ENCODE data around the gene DOK6. TPM values are rescaled to one million over a fixed set of nuclear protein-coding genes. Genes with fewer than 3 reads are reported as not detected.
A peak's percentile ranks its signal among the peaks of the same experiment; 100 is the strongest.

DOK6 gene
- total RNA-seq, 1 donor from 2014 or later, result 13.7 TPM

GRCh38 chr18:69539404-69539803 is 138.7 kb downstream of the DOK6 start:
- no peak for DNase-seq (ENCODE audit: low spot score)

- no peak for DNase-seq (ENCODE audit: low spot score)
These were observed 155.5 kb downstream of the DOK6 start for GRCh38 chr18:69556228-69556627.

- DNase-seq (ENCODE audit: low spot score), result peak; percentile 10
These were observed 156.6 kb downstream of the DOK6 start for GRCh38 chr18:69557282-69557681.

GRCh38 chr18:69558052-69558451 is 157.4 kb downstream of the DOK6 start:
- no peak for DNase-seq (ENCODE audit: low spot score)

- DNase-seq (ENCODE audit: low spot score), result no peak
These were observed 158.9 kb downstream of the DOK6 start for GRCh38 chr18:69559604-69560003.

GRCh38 chr18:69564602-69565001 is 163.9 kb downstream of the DOK6 start:
- no peak for DNase-seq (ENCODE audit: low spot score)

GRCh38 chr18:69567813-69568488 is 167.3 kb downstream of the DOK6 start:
- DNase-seq (ENCODE audit: low spot score), result no peak

DNA sequence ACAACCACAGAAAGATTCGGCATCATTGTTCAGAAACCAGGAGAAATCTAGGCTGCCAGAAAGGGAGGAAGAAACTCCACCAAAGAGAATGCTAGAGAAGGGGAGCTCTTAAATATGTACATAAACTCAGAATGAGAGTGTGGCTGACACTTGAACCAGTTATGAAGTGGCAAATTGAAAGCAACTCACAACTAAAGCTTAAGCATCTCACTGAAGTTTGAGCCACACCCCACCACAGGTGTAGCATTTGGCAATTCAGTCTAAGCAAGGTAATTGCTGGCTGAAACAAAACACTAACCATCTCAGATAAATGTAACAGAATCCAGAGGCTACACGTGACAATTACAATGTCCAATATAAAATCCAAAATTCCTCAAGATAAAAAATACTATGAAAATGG is 168.4 kb downstream of the DOK6 start:
- DNase-seq (ENCODE audit: low spot score), result no peak

DNA sequence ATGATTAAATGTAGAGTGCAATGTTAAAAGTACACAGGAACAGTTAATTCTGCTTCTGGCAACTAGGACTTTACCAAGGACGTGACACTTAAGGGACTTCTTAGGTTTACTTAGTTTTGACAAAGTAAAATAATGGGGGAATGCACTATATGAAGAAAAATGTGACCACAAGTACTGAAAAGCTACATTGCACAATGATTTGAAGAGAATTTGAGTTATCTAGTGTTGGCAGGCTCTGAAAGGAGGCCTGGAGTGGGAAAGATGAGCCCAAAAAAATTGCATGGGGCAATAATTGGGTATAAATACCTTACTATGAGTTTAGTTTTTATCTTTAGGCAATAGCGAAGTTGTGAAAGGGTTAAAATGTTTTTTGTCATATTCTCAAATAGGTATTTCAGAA is 173.7 kb downstream of the DOK6 start:
- no peak for DNase-seq (ENCODE audit: low spot score)

- DNase-seq (ENCODE audit: low spot score), result peak; percentile 24
These were observed 179.4 kb downstream of the DOK6 start for GRCh38 chr18:69580107-69580506.

- DNase-seq (ENCODE audit: low spot score), result no peak
These were observed 183.7 kb downstream of the DOK6 start for GRCh38 chr18:69584429-69584828.

GRCh38 chr18:69585696-69586095 is 185.0 kb downstream of the DOK6 start:
- no peak for DNase-seq (ENCODE audit: low spot score)

DNA sequence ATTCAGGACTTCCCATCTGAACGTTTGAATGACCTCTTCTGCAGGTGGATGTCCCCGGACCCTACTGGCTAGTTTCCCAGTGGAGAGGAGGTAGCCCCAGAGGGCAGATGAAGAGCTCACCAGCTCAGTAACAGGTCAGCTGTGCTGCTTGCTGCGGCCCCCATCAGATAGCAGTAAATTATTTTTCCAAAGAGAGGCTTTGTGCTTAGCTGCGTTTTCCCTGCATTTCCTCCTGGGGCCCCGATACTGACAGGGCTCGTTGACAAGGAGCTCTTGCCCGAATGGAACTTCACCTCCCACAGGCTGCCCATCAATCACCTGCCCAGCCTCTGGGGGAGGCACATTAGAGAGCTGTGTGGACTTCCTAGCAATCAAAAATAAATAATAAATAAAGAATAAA is 185.8 kb downstream of the DOK6 start:
- no peak for DNase-seq (ENCODE audit: low spot score)

- no peak for DNase-seq (ENCODE audit: low spot score)
These were observed 187.6 kb downstream of the DOK6 start for GRCh38 chr18:69588301-69588700.

DNA sequence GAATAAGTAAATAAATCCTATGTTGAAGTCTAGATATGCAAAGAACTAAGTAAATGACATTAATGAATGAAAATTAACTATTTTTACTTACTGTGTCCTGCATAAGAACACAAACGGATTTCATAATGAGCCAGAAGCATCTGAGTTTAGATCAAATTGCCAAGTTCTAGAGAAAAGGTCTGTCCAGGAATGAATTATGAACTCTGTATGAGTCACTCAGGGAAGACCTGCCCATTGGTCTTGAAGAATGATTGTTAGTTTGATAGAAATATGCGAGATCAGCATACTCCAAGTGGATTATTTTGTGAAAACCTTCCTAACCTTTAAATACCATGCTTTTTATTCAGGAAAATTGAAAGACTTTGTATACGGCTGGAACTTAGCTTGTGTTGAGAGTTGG is 189.5 kb downstream of the DOK6 start:
- no peak for DNase-seq (ENCODE audit: low spot score)

- DNase-seq (ENCODE audit: low spot score), result no peak
These were observed 195.7 kb downstream of the DOK6 start for GRCh38 chr18:69596345-69596744.

DNA sequence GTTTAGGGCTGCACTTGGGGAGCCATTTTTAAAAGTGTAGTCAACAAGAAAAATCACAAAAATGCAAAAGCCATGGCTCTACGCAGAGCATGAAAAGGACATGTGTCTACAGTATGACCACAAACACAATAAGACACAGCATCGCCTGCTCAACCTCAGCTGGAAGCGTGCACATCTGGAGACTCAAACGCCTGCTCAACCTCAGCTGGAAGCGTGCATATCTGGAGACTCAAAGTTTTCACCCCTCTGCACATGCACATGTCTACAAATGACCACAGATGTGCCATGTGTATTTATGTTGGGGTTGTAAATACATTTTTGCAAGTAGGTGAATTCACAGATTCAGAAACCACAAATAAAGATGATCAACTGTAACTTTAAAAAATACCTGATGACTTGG is 196.9 kb downstream of the DOK6 start:
- no peak for DNase-seq (ENCODE audit: low spot score)

DNA sequence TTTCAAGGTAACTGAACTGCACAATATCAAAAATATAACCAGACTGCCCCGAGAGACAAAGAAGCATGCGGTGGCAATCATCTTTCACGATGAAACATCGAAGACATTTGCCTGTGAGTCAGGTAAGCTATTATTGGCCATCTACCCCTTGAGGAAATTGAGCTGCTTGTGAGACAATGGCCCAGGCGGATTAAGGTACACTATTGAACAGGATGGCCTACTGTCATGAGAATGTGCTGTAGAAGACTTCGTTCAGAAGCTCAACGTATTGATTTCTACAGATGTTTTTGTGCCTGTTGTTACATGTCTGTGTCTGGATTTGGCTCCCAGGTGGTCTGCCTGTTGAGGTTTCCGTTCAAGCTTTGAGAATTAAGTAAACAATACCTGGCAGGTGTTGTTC is 198.7 kb downstream of the DOK6 start:
- DNase-seq (ENCODE audit: low spot score), result no peak

DNA sequence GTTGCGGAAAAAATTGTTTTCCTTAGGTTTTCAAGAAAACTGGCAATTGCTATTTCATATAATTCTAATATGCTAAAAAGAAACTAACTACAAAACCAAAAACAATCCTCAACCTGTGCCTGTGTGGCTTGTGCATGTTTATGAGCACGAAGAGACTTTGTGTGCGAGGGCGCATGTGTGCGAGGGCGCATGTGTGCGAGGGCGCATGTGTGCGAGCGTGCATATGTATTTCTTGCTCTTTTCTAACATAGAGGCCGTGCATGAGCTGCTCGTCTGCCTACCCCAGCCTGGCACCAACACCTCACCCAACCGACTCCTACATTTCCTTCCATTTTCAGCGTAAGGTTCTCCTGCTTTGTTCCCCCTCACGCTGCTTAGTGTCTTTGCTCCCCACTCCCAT is 211.6 kb downstream of the DOK6 start:
- DNase-seq (ENCODE audit: low spot score), result no peak

- DNase-seq (ENCODE audit: low spot score), result no peak
These were observed 215.4 kb downstream of the DOK6 start for GRCh38 chr18:69616114-69616513.

GRCh38 chr18:69617408-69617807 is 216.7 kb downstream of the DOK6 start:
- no peak for DNase-seq (ENCODE audit: low spot score)

DNA sequence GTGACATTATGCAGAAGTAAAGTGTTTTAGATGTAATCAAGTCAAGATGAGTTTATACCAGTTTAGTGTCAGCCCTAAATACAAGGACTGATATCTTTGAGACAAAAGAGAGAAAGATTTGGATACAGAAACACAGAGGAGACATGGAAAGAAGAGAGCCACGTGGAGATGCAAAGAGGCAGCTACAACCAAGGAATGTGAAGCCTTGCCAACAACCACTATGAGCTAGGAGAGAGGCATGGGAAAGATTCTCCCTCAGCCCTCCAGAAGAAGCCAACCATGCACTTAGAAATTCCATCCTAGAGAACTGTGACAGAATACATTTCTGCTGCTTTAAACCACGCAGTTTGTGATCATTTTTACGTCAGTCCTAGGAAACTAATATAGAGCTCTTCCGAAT is 217.2 kb downstream of the DOK6 start:
- peak; percentile 28 for DNase-seq (ENCODE audit: low spot score)

GRCh38 chr18:69622184-69622583 is 221.5 kb downstream of the DOK6 start:
- DNase-seq (ENCODE audit: low spot score), result peak; percentile 37

DNA sequence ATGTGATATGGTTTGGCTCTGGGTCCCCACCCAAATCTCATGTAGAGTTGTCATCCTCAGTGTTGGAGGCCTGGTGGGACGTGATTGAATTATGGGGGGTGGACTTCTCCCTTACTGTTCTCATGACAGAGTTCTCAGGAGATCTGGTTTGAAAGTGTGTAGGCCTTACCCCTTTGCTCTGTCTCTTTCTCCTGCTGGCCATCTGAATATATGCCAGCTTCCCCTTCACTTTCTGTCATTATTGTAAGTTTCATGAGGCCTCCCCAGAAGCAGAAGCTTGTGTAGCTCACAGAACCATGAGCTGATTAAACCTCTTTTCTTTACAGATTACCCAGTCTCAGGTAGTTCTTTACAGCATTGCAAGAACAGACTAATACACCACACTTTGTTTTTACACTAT is 222.3 kb downstream of the DOK6 start:
- DNase-seq (ENCODE audit: low spot score), result no peak

Measured in umbilical cord (tissue), 2 donors.